ENCODE measurements around the gene UBXN6. TPM values are rescaled to one million over a fixed set of nuclear protein-coding genes. Genes with fewer than 3 reads are reported as not detected.
A peak's percentile ranks its signal among the peaks of the same experiment; 100 is the strongest.

The UBXN6 gene
- total and polyA plus RNA-seq, 7 donors: 110 to 274 (median 134) TPM

- WGBS, 3 donors: 73 to 77% (median 77%) methylated on average over 3 of the region's 3 CpGs
- no peak overlapping the region for H3K4me3 ChIP-seq
- TF ChIP-seq, protein P1, sequence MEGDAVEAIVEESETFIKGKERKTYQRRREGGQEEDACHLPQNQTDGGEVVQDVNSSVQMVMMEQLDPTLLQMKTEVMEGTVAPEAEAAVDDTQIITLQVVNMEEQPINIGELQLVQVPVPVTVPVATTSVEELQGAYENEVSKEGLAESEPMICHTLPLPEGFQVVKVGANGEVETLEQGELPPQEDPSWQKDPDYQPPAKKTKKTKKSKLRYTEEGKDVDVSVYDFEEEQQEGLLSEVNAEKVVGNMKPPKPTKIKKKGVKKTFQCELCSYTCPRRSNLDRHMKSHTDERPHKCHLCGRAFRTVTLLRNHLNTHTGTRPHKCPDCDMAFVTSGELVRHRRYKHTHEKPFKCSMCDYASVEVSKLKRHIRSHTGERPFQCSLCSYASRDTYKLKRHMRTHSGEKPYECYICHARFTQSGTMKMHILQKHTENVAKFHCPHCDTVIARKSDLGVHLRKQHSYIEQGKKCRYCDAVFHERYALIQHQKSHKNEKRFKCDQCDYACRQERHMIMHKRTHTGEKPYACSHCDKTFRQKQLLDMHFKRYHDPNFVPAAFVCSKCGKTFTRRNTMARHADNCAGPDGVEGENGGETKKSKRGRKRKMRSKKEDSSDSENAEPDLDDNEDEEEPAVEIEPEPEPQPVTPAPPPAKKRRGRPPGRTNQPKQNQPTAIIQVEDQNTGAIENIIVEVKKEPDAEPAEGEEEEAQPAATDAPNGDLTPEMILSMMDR (IDR thresholded peaks at IDR 0.05): no peak
- no peaks in the 10 kb centered on the region for H3K36me3 ChIP-seq (ENCODE audit: insufficient read depth in 1 of 2, low read depth in 1 of 2)
- no peaks in the 10 kb centered on the region for H3K9me3 ChIP-seq
- intact Hi-C loops (cut with DNase I): no loop called here
- no peaks in the 10 kb centered on the region for H3K4me1 ChIP-seq
- ATAC-seq: no peak
- H3K27me3 ChIP-seq (ENCODE audit: insufficient read depth in 3 of 3, low read length in 2 of 3): no peaks in the 10 kb centered on the region
- DNase-seq: no peak
- H3K27ac ChIP-seq: no peak overlapping the region
Measured at GRCh38 chr19:4467835-4468234, 10.2 kb upstream of the UBXN6 start.

GRCh38 chr19:4464815-4465581, 7.4 kb upstream of the UBXN6 start:
- H3K4me3 ChIP-seq: no peak overlapping the region
- H3K9me3 ChIP-seq: no peaks in the 10 kb centered on the region
- intact Hi-C loops (cut with DNase I): no loop called here
- H3K4me1 ChIP-seq: no peaks in the 10 kb centered on the region
- H3K36me3 ChIP-seq (ENCODE audit: insufficient read depth in 1 of 2, low read depth in 1 of 2): no peaks in the 10 kb centered on the region
- no peaks in the 10 kb centered on the region for H3K27me3 ChIP-seq (ENCODE audit: insufficient read depth in 3 of 3, low read length in 2 of 3)
- H3K27ac ChIP-seq: no peak overlapping the region
- ATAC-seq: no peak
- no peak for DNase-seq
- WGBS, 3 donors: 82 to 89% (median 84%) methylated on average over 8 of the region's 8 CpGs
- TF ChIP-seq, protein P1 (IDR thresholded peaks at IDR 0.05): no peak

GRCh38 chr19:4456843-4457653, 546 bp downstream of the UBXN6 start:
- TF ChIP-seq, protein P1 (IDR thresholded peaks at IDR 0.05): no peak
- Histone ChIP-seq H3K9me3 (no peaks in the 10 kb centered on the region), H3K36me3 (ENCODE audit: insufficient read depth in 1 of 2, low read depth in 1 of 2) (peaks cover 0 to 24% of the 10 kb centered on the region in 2 donors), H3K27me3 (ENCODE audit: insufficient read depth in 3 of 3, low read length in 2 of 3) (no peaks in the 10 kb centered on the region), H3K4me3 (peak overlapping the region; percentile 74), H3K27ac (peak overlapping the region; percentile 84), H3K4me1 (peaks cover 29% of the 10 kb centered on the region)
- DNase-seq (peak; percentile 64 to 66), ATAC-seq (peak; percentile 5 to 32 (median 14))
- 1 to 2% (median 2%) methylated on average over 33 to 49 of the region's 53 CpGs for WGBS, 3 donors
- intact Hi-C loops (cut with DNase I): loop anchor here (5.0 kb wide), 1 partner anchor 55 kb away; the partner anchor contains the start of genes CHAF1A (in 2 of the 2) and SH3GL1 (in 2 of the 2)

GRCh38 chr19:4456476-4456842, 1.1 kb downstream of the UBXN6 start:
- WGBS, 3 donors: 3 to 5% (median 5%) methylated on average over 9 of the region's 9 CpGs
- no peaks in the 10 kb centered on the region for H3K9me3 ChIP-seq
- H3K4me3 ChIP-seq: peak overlapping the region; percentile 74
- peak overlapping the region; percentile 84 for H3K27ac ChIP-seq
- TF ChIP-seq, protein P1 (IDR thresholded peaks at IDR 0.05): no peak
- peaks cover 29% of the 10 kb centered on the region for H3K4me1 ChIP-seq
- intact Hi-C loops (cut with DNase I): loop anchor here (5.0 kb wide), 1 partner anchor 54 kb away; the partner anchor contains the start of genes CHAF1A (in 2 of the 2) and SH3GL1 (in 2 of the 2)
- H3K27me3 ChIP-seq (ENCODE audit: insufficient read depth in 3 of 3, low read length in 2 of 3): no peaks in the 10 kb centered on the region
- ATAC-seq (peak in 2 of 4 donors; percentile 4), DNase-seq (peak; percentile 19 to 55)
- peaks cover 0 to 30% of the 10 kb centered on the region in 2 donors for H3K36me3 ChIP-seq (ENCODE audit: insufficient read depth in 1 of 2, low read depth in 1 of 2)

Data from psoas muscle (tissue), 8 donors.